ENCODE measurements around the gene C1QTNF8.

Gene C1QTNF8

GRCh38 chr16:1123525-1124230 lies 27.6 kb upstream of the C1QTNF8 start:
- no peak for TF ChIP-seq CTCF (IDR thresholded peaks at IDR 0.05; ENCODE audit: low read depth, low read length, missing control alignments)
- H3K4me3 ChIP-seq (ENCODE audit: low read depth, low read length), result no peak overlapping the region
- no peak for DNase-seq (ENCODE audit: low read depth)

GRCh38 chr16:1122398-1122765 lies 26.3 kb upstream of the C1QTNF8 start:
- TF ChIP-seq CTCF (IDR thresholded peaks at IDR 0.05; ENCODE audit: low read depth, low read length, missing control alignments), result no peak
- DNase-seq (ENCODE audit: low read depth), result no peak

GRCh38 chr16:1121601-1122397 lies 25.8 kb upstream of the C1QTNF8 start:
- no peak overlapping the region for H3K4me3 ChIP-seq (ENCODE audit: low read depth, low read length)
- DNase-seq (ENCODE audit: low read depth), result no peak
- TF ChIP-seq CTCF (IDR thresholded peaks at IDR 0.05; ENCODE audit: low read depth, low read length, missing control alignments), result no peak

More at GRCh38 chr16:1122398-1122765, 26.3 kb upstream of the C1QTNF8 start:
- no peak overlapping the region for H3K4me3 ChIP-seq (ENCODE audit: low read depth, low read length)

GRCh38 chr16:1121009-1121408 lies 25.0 kb upstream of the C1QTNF8 start:
- TF ChIP-seq CTCF (IDR thresholded peaks at IDR 0.05; ENCODE audit: low read depth, low read length, missing control alignments), result no peak
- no peak for DNase-seq (ENCODE audit: low read depth)
- no peak overlapping the region for H3K4me3 ChIP-seq (ENCODE audit: low read depth, low read length)

GRCh38 chr16:1120577-1120941 lies 24.5 kb upstream of the C1QTNF8 start:
- H3K4me3 ChIP-seq (ENCODE audit: low read depth, low read length), result no peak overlapping the region
- no peak for DNase-seq (ENCODE audit: low read depth)
- TF ChIP-seq CTCF (IDR thresholded peaks at IDR 0.05; ENCODE audit: low read depth, low read length, missing control alignments), result no peak

GRCh38 chr16:1119766-1120576 lies 23.9 kb upstream of the C1QTNF8 start:
- no peak overlapping the region for H3K4me3 ChIP-seq (ENCODE audit: low read depth, low read length)
- no peak for DNase-seq (ENCODE audit: low read depth)
- TF ChIP-seq CTCF (IDR thresholded peaks at IDR 0.05; ENCODE audit: low read depth, low read length, missing control alignments), result no peak

All from GM12864 (cell line).